Suprapubic skin (tissue), 3 donors: ENCODE data around the gene HECTD2.

Source experiments
- POLR2A ChIP-seq, 2 donors: fragments of 450-650 bp; IDR thresholded peaks; one replicate each; pipeline ENCODE4 v1.6.1; 2017; ENCODE audit warnings: antibody characterized with exemption in 2 of 2, mild to moderate bottlenecking in 2 of 2, moderate library complexity in 2 of 2
- TF ChIP-seq, protein P1 (sequence below), 2 donors: fragments of 200-600 bp in 1 of 2; fragments of 450-650 bp in 1 of 2; sonication (generic) in 1 of 2; IDR thresholded peaks; one replicate each; pipeline ENCODE4 v1.5.1; 2016 to 2019; ENCODE audit warnings: antibody characterized with exemption in 2 of 2, mild to moderate bottlenecking in 1 of 2, moderate library complexity in 1 of 2

DNA sequence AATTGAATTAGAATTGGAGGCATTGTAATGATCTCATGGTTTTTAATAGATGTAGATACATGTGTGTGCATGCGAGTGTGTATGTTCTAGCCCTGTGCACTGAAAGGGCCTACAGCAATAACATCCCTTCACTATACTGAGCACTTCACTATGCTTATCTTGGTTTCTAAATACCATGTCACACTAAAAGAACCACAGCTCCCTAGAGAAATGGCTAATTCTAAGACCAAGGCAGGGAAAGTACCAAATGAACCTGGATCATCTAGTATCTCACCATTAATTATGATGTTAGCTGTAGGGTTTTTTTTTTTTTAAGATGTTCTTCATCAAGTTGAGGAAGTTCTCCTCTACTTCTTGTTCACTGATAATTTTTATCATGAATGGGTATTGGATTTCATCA, 55.1 kb downstream of the HECTD2 start:
- TF ChIP-seq, protein P1, sequence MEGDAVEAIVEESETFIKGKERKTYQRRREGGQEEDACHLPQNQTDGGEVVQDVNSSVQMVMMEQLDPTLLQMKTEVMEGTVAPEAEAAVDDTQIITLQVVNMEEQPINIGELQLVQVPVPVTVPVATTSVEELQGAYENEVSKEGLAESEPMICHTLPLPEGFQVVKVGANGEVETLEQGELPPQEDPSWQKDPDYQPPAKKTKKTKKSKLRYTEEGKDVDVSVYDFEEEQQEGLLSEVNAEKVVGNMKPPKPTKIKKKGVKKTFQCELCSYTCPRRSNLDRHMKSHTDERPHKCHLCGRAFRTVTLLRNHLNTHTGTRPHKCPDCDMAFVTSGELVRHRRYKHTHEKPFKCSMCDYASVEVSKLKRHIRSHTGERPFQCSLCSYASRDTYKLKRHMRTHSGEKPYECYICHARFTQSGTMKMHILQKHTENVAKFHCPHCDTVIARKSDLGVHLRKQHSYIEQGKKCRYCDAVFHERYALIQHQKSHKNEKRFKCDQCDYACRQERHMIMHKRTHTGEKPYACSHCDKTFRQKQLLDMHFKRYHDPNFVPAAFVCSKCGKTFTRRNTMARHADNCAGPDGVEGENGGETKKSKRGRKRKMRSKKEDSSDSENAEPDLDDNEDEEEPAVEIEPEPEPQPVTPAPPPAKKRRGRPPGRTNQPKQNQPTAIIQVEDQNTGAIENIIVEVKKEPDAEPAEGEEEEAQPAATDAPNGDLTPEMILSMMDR (IDR thresholded peaks at IDR 0.05) = no peak
- TF ChIP-seq POLR2A (IDR thresholded peaks at IDR 0.05) = no peak
